ENCODE results near the gene DPY19L1.
"Not testable (repeated sequence)": the region's sequence is repeated elsewhere in the genome, so short reads cannot be mapped to it uniquely, and the experiment has no call there.

DNA sequence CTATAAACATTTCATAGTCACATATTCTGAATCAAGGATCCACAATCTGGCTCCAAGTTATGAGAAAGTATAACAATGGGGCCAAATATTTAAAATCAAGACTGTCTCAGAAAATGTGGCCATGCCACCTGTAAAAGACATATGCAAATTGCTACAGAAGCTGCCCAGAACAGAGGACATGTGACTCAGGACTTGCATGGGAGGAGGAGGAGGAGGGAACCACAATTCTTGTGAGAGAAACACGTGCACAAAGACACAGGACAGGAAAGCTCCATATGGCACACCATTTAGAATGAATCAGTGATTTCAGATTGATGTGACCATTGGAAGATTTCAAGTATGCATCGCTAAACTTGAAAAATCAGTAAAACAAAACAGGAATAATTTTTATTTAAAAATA lies 133.4 kb downstream of the DPY19L1 start:
- TF ChIP-seq, protein P1, sequence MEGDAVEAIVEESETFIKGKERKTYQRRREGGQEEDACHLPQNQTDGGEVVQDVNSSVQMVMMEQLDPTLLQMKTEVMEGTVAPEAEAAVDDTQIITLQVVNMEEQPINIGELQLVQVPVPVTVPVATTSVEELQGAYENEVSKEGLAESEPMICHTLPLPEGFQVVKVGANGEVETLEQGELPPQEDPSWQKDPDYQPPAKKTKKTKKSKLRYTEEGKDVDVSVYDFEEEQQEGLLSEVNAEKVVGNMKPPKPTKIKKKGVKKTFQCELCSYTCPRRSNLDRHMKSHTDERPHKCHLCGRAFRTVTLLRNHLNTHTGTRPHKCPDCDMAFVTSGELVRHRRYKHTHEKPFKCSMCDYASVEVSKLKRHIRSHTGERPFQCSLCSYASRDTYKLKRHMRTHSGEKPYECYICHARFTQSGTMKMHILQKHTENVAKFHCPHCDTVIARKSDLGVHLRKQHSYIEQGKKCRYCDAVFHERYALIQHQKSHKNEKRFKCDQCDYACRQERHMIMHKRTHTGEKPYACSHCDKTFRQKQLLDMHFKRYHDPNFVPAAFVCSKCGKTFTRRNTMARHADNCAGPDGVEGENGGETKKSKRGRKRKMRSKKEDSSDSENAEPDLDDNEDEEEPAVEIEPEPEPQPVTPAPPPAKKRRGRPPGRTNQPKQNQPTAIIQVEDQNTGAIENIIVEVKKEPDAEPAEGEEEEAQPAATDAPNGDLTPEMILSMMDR (IDR thresholded peaks at IDR 0.05), result not testable (repeated sequence)
- TF ChIP-seq POLR2A (IDR thresholded peaks at IDR 0.05), result not testable (repeated sequence)
